T-helper 2 cell treated with Interferon-gamma antibody and Interleukin-4, amounts not matched to agents 100 ng/mL and 5 ng/mL, for 36 hours (primary cell): ENCODE results near the gene KRT38. TPM values are rescaled to one million over a fixed set of nuclear protein-coding genes. Genes with fewer than 3 reads are reported as not detected.

Experiments
- intact Hi-C: fragments of 100-400 bp; cut with micrococcal nuclease; formaldehyde crosslinking; loops from one replicate; pipeline ENCODE4 v1.15.1; 2023
- total RNA-seq: library from RNA; stranded (reverse); gene quantifications from 2 replicates; pipeline ENCODE4 v1.2.3, GENCODE V29; 2022

KRT38 gene
- total RNA-seq = not detected in 2 replicates

DNA sequence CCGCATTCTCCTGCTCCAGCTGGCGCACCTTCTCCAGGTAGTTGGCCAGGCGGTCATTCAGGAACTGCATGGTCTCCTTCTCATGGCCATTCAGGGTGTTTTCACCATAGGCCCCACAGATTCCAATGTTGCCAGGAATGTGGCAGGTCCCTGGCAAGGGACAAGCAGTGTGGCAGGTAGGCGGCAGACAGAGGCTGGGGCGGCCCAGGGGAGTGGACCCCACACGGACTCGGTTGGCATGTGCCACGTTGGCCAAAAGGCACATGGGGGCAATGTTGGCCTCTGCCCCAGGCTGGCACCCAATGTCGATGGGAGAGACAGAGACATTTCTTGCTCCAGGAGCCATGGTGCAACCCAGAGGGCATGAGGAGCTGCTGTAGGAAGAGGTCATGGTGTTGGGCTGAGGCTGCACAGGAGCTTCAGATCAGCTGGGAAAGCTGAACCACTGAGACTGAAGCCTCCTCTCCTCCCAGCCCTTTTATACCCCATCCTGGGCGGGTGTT lies at the start of gene KRT38:
TSS of gene KRT38 (minus strand) at position 453 of the 503 bp plus-strand sequence. CDS start at position 391, 62 bp downstream.
- intact Hi-C loops = no loop called here

DNA sequence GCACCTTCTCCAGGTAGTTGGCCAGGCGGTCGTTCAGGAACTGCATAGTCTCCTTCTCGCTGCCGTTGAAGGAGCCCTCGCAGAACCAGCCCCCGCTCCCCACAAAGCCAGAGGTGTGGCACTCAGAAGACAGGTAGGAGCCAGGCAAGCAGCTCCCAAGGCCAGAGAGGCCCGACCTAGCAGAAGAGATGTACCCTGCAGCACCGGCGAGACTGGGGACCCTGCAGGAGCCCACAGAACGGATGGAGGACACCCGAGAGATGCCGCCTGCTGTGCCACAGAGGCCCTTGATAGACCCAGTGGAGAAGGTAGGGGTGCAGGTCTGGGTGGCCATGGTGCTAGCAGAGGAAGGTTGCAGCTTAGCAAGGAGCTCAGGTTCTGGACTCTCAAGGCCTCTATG lies 48.7 kb upstream of the KRT38 start, which contains the start of gene KRT36:
TSS of gene KRT36 (minus strand) at position 380 of the 400 bp plus-strand sequence. CDS start at position 334, 46 bp downstream.
- intact Hi-C loops = loop anchor here (10.0 kb wide), 1 partner anchor 155 kb away; no protein-coding TSS in a partner anchor

DNA sequence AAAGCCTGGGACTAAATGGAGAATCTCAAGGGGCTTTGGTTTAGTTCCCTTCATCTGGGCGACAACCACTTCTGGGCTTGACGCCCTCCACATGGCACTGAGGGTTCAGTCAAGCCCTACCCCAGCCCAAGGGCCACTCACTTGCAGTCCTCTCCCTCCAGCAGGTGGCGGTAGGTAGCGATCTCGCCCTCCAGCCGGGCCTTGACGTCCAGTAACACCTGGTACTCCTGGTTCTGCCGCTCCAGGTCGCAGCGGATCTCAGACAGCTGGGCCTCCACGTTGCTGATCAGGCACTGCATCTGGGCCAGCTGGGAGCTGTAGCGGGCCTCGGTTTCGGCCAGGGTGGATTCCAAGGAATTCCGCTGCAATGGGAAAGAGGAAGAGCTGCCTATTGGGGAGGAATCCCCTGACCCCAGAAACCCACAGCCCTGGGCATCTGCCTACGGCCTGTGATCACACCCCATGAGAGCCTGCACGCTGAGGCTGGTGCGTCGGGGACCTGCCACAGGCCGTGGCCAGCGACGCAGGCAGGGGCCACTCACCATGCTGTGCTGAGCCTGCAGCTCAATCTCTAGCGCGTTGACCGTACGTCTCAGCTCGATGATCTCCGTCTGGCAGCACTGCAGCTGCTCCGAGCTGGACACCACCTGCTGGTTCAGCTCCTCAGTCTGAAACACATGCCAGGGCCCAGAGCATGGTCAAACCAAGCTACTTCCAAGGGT lies 46.2 kb upstream of the KRT38 start:
- intact Hi-C loops = loop anchor here (10.0 kb wide), 1 partner anchor 158 kb away; no protein-coding TSS in a partner anchor

DNA sequence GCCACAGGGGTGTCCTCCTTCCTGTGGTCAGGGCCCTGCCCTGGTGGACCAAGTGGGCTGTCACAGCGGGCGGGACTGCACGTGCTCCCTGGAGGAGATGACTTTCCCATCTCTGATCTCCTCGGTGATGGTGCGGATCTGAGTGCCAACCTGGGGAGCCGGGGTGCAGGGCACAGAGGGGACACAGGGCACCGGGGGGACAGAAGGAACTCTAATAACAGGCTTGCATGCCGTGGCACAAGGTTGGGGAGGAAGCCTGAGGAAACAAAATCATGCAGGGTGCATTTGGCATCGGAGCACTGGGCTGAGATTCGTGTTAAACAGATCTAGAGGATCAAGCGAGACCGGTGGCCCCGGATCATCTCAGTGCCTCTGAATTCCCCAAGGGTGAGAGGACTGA lies 45.5 kb upstream of the KRT38 start:
- intact Hi-C loops = loop anchor here (10.0 kb wide), 1 partner anchor 158 kb away; no protein-coding TSS in a partner anchor

DNA sequence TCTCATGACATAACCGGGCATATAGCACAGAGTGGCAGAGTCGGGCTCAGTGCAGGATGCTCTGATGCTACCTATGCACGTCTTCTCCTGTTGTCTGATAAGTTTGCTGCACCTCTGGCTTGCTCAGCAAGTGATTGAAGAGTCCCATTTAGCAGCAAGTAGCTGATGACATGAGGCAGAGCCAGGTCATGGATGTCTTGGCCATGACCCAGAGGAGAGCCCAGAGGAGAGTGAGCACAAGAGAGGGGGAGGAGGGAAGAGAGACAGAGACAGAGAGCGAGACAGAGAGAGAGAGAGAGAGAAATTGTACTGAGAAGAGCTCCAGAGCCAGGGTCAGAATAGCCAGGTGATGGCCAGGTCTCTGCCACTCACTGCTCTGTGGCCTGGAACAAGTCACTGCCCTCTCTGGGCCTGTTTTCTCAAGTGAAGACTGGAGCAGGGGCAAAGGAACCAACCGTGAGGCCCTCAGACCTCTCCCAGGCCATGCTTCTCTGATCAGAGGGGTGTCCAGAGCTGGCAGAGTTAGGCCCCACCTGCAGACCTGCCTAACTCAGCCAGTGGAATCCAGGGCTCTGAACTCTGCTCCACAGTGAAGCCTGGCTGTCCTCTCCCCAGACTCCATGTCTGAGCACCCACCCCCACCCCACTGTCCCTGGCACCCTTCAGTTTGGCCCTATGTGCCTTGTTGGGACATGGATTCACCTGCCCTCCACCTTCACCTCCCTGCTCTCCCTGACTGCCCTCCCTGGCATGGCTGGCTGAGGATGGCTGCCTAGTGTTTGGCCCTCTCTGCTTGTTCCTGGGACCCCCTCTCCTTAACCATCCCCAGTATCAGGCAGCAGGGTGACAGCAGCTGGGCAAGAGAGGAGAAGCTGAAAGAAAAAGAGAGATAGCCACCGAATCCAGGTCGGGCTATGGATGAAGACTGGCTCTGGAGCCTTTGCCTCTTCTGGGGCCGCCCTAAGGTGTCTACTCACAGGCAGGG lies 44.4 kb upstream of the KRT38 start:
- intact Hi-C loops = loop anchor here (10.0 kb wide), 1 partner anchor 160 kb away; no protein-coding TSS in a partner anchor

DNA sequence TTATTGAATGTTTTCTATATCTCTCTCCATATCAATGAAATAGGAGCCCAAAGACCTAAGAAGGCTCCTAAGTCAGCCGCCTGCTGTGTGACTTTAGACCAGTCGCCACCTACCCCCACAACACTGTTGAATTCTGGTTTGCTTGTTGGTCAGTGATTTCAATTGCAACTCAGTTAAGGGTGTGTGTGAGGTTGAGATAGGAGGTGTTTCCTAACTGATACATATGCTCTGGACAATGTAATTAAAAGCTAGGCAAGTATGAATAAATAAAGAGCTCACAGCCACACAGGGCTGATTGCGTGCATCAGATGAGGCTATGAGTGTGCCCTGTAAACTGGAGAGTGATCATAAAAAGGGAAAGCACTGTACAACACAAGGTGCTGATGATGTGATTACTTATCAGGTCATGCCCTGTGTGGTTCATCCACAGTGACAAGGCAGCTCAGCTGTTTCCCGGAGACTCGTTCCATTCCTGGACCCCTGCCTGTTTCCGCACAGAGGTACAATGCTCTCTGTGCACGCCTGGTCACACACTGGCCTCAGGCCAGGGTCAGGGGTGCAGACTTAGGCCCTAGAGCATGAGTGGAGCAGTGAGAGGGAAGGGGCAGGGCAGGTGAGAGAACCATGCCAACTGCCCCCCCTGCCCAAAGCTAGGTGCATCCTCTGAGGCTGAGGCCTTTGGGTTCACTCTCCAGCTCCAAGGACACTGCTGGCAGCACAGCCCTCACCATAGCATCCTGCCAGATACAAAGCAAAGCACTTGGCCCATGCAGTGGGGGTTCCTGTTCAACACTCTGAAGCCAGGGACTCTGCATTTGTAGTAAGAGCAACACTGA lies 43.4 kb upstream of the KRT38 start:
- intact Hi-C loops = loop anchor here (10.0 kb wide), 1 partner anchor 161 kb away; no protein-coding TSS in a partner anchor

DNA sequence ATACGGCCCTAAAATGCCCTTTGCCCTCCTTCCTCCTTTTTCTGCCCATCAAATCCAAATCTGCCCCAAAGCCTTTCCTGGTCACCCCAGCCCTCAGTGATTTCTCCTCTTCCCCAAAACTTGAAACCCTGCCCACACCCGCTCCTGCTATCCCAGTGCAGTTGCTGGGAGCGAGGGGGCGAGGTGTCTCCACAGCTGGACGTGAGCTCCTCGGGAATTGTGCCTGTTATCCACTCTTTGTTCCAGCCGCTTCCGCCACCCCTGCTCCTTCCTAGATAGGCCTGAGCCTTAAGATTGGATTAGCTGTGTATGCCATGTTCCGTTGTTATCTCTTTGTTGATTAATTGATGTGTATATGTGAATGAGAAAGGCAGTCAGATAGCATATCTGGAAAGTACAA lies 42.7 kb upstream of the KRT38 start:
- intact Hi-C loops = loop anchor here (10.0 kb wide), 1 partner anchor 161 kb away; no protein-coding TSS in a partner anchor

DNA sequence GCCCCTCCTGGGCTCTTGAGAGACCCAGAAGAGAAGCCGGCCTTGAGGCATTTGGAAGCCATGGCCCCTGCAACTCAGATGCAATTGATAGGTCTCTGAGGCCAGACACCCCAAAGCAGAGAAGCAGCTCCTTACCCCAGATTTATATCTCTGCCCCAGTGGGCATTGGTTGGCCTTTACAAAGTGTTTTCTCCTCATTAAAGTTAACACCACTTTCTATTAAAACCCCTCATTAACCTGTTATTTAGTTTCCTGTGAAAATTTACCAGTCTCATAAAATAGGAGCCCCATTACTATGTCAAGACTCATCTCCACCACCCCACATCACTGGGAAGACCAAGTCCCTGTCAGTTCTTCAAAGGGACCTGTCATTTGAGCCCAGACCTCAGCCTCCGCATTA lies 40.3 kb upstream of the KRT38 start, which contains the start of gene KRT35:
TSS of gene KRT35 (minus strand) at position 116 of the 400 bp plus-strand sequence. CDS start at position 62, 54 bp downstream.
- intact Hi-C loops = loop anchor here (10.0 kb wide), 1 partner anchor 164 kb away; no protein-coding TSS in a partner anchor

DNA sequence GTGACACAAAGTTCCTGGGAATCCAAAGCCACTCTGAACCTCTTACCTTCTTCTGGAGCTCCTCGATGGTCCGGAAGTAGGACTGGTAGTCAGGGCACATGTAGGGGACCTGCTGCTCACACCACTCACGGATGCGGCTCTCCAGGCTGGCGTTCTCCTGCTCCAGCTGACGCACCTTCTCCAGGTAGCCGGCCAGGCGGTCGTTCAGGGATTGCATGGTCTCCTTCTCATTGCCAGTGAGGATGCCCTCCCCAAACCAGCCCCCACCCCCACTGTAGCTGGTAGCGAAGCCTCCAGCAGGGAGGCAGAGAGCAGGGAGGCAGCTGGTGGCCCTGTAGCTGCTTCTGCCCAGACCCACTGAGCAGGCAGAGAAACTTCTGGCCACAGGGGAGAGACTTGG lies 39.8 kb upstream of the KRT38 start:
- intact Hi-C loops = loop anchor here (10.0 kb wide), 1 partner anchor 164 kb away; no protein-coding TSS in a partner anchor

DNA sequence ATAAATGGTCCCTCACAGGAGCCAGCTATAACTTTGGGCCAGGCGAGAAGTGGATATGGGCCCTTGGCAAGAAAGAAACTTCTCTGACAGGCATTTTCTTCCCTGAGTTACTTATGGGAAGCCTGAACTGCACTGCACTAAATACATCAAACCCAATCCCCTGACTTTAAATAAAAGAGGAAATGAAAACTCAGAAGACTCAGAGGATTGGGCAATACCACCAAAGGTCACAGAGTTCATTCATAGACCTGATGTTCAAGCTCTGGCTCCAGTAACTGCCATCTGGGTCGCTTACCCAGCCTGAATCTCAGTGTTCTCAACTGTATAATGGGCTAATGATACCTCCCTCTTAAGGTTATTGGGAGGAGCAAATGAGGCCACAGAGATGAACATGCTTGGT lies 39.4 kb upstream of the KRT38 start:
- intact Hi-C loops = loop anchor here (10.0 kb wide), 1 partner anchor 165 kb away; no protein-coding TSS in a partner anchor

DNA sequence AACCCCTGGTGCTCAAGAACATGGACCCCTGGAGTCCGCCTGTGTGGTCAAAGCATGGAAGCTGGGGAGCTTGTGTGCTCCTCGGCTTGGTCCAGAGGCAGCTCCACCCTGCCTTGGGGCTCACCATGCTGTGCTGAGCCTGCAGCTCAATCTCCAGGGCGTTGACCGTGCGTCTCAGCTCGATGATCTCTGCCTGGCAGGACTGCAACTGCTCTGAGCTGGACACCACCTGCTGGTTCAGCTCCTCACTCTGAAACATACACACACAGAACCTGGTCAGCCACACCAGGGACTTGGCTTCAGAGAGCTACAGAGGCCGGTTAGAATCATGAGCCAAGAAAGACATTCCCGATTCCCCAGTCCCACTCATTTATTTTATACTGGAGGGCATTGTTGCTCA lies 37.5 kb upstream of the KRT38 start:
- intact Hi-C loops = no loop called here

DNA sequence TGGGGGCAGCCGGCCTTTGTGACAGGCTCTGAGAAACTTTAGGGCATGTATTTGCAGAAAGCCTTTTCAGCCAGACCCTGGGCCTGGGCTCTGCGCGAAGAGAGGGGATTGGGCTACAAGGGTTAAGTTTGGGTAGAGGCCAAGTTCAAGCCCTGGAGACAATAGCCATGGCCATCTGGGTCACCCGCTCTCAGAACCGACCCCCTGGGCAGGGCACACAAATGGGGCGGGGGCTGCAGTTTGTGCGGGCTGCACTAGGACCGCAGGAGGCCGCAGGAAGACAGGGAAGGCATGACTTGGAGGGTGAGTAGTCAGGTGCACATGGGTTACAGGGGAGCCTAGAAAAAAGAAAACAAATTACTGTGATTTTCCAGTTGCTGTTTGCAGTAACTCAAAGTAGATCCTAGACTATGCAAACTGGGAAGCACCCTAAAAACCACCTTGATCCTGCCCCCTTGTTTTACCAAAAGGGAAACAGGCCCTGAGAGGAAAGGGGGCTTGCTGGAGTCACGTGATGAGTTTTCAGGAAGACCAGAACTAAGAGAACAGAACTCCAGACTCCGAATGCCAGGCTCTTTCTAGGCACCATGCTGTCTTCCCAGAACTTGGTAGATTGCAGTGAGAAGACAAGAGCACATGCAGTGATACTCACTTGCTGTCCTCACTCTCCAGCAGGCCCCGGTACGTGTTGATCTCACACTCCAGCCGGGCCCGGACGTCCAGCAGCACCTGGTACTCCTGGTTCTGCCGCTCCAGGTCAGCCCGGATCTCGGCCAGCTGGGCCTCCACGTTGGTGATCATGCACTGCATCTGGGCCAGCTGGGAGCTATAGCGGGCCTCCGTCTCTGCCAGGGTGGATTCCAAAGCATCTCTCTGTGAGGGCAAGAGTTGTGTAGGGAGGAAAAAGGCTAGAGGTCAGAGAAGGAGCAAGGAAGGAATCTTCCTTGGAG lies 36.4 kb upstream of the KRT38 start:
- intact Hi-C loops = no loop called here

DNA sequence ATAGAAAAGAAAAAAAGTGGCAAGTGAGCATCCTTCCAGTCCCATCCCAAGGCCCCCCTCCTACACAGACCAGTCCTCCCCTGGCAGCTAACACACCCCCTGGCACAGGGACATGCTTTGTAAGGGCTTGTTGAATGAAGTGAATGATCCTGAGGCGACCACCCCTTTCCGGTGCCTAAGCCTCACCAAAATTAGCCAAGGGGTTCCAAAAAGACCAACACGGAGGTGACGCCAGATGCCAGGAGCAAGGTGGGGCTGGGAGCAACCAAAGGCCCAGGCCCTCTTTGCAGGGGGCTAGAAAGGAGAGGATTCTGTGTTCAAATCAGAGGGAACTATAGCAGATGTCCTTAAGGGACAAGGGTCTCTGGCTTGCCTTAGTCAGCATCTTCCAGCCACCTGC lies 34.6 kb upstream of the KRT38 start:
- intact Hi-C loops = no loop called here

DNA sequence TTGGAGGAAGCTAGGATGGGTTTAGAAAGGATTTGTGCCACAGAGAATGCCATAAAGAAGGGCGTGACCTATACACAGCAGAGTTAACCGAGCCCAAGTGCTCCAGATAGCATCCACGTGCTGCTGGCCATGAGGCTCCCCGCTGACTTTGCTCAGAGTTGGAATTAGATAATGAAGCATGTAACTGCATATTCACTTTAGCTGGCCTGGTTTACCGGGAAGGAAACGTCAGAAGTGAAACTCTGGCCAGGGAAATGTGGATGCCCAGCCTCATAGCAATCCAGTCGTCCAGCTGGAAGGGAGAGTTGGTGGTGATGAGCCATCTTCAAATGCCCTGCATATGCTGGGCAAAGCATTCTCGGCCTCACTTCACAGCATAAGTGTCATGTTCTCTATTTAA lies 34.1 kb upstream of the KRT38 start:
- intact Hi-C loops = no loop called here

DNA sequence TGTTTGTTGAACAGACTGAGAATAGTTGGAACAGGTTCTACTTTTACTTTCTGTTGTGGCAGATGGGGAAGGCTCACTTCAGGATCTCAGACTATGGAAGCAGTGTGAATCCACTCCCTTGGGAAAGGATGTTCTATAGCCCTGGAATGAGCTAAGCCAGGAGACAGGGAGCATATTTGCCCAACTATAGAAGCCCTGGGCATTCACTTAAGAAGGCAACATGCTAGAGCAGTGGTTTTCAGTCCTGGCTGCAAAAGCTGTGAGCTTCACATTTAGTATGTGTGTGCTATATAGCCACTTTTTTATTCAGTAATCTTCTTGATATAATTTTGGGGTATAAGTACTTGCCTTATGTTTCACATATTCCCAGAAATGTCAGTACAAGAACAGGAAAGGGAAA lies 27.6 kb upstream of the KRT38 start:
- intact Hi-C loops = no loop called here

DNA sequence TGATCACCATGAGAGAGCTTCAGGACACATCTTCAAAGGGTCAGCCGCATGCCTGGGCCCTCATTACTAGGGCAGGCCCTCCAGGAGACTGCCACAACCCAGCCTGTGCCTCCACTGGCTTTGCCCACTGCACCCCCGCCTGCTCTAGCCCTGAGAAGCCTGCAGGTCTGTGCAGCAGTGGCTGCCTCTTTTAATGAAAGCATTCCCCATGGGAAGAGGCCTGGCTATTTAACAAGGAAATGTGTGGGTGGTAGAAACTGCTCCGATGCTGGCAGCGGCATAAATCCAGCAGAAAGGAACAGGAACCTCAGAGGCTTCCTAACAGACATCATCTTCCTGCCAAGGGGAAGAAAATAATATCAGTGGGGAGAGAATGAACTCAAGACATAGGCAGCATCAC lies 26.8 kb upstream of the KRT38 start:
- intact Hi-C loops = no loop called here

DNA sequence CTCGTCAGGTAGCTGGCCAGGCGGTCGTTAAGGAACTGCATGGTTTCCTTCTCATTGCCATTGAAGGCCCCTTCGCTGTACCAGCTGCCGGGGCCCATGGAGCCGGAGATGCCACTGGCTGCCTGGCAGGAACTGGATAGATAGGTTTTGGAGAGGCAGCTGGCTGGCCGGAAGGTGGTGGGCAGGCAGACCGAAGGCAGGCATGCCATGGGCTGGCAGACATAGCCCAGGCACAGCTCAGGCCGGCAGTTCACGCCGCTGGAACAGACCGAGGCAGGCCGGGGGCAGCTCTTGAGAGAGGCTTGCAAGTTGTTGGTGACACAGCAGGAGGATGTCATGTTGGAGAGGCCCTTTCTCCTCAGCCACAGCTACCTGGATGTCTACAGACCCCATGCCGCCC lies 26.2 kb upstream of the KRT38 start, which contains the start of gene KRT32:
TSS of gene KRT32 (minus strand) at position 399 of the 400 bp plus-strand sequence. CDS start at position 338, 61 bp downstream.
- intact Hi-C loops = no loop called here

DNA sequence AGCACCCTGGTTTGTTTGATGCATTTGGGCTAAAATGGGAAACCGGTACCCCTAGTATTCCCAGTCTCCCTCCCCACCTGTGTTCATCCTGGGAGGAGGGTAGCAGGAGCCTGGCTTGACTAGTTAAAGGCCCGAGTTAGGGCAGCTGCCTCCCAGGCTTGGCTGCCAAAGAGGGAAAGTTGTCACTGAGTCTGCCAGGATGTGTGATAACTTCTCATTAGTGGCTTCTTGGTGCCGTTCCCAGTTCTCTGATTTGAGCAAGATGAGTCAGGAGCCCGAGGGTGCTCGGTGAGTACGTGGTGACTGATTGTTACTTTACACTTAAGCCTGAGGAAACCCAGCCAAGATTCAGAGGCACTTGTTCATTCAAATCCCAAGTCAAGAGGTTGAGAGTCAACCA lies 23.9 kb upstream of the KRT38 start:
- intact Hi-C loops = no loop called here

DNA sequence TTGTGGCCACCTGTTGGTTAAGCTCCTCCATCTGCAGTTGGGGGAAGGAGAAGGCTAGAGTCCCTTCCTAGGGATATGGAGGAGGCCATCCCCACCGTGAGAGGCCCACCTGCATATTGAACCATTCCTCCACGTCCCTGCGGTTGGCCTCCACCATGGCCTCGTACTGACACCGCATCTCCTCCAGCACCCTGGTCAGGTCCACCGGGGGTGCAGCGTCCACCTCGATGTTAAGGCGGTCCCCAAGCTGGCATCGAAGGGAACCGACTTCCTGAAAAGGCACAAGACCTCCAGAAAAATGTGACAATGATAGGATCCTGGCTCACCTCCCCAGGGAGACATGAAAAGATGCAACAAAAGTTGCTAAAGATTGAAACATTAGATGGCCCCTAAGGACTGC lies 23.4 kb upstream of the KRT38 start:
- intact Hi-C loops = no loop called here
